ENCODE data around the gene CEP112. TPM values are rescaled to one million over a fixed set of nuclear protein-coding genes. Genes with fewer than 3 reads are reported as not detected.

Gene CEP112
- total and polyA plus RNA-seq, 2 of the 13 experiments (the other 11 are each of a cell fraction or from before 2014, with no cell fraction given) = 1.2 to 3.4 TPM

GRCh38 chr17:65634533-65634932 lies 557.4 kb downstream of the CEP112 start:
- in situ Hi-C loops (cut with HindIII; ENCODE audit: extremely low pct_ligation_motif_present, low pct_unique_long_range_greater_than_20kb) (no loop called here), intact Hi-C loops (cut with micrococcal nuclease; ENCODE audit: unreplicated experiment) (loop anchor here (5.0 kb wide), 1 partner anchor 158 kb away; no protein-coding TSS in a partner anchor)
- DNase-seq (ENCODE audit: low spot score) (peak; percentile 62), ATAC-seq (peak; percentile 63), FAIRE-seq (no peak)
- no TSS peak for BruUV-seq (replicated peaks)
- ChIA-PET POLR2A (interaction anchor here (1.2 kb wide), 2 partner anchors 22 to 76 kb away, joined by 3 read pairs; no protein-coding TSS in a partner anchor), CTCF (ENCODE audit: low intra/inter-chr PET ratio, low total read pairs) (no interaction called here)
- Histone ChIP-seq H3K4me2 (ENCODE audit: low read depth, low read length) (peak overlapping the region; percentile 57), H3K9ac (ENCODE audit: insufficient read depth, low read depth, low read length) (no peak overlapping the region), H3K36me3 (replicated peaks in 1 of 2; ENCODE audit: control insufficient read depth in 1 of 2, insufficient read depth in 2 of 2, low read length in 2 of 2) (no peaks in the 10 kb centered on the region), H3K9me3 (ENCODE audit: low read length) (no peaks in the 10 kb centered on the region), H3K27me3 (ENCODE audit: control insufficient read depth in 1 of 2, insufficient read depth in 2 of 2, low read length in 2 of 2) (no peaks in the 10 kb centered on the region), H3K4me3 (replicated peaks in 1 of 3; ENCODE audit: insufficient read depth in 1 of 3, low read depth in 2 of 3, low read length in 3 of 3) (no peak overlapping the region), H3K4me1 (ENCODE audit: insufficient read depth, low read length) (peaks cover 55% of the 10 kb centered on the region), H4K20me1 (ENCODE audit: insufficient read depth, low read length) (no peaks in the 10 kb centered on the region), H3K27ac (ENCODE audit: extremely low read length, insufficient read depth, low read length) (no peak overlapping the region), H3K79me2 (ENCODE audit: insufficient read depth, low read length) (no peaks in the 10 kb centered on the region), H2AFZ (ENCODE audit: low read length) (no peak overlapping the region)
- 58% methylated on average over 3 of the region's 3 CpGs for WGBS (ENCODE audit: low lambda C conversion rate)
- TF ChIP-seq HDAC1 (CRISPR knock-in tag; IDR thresholded peaks at IDR 0.05) = no peak
- TF ChIP-seq TEAD3 (CRISPR knock-in tag; optimal IDR thresholded peaks at IDR 0.05; ENCODE audit: borderline replicate concordance) = no peak
- TF ChIP-seq PPARG (CRISPR knock-in tag; conservative IDR thresholded peaks at IDR 0.05) = no peak
- TF ChIP-seq ELF3 (CRISPR knock-in tag; IDR thresholded peaks at IDR 0.05) = 0 out of 2 replicates have a peak, but pooled peaks have one; percentile 7
- TF ChIP-seq TOE1 (CRISPR knock-in tag; IDR thresholded peaks at IDR 0.05) = no peak
- TF ChIP-seq ZNF451 (CRISPR knock-in tag; IDR thresholded peaks at IDR 0.05) = no peak
- TF ChIP-seq SMARCC2 (IDR thresholded peaks at IDR 0.05) = no peak
- TF ChIP-seq ZSCAN9 (CRISPR knock-in tag; IDR thresholded peaks at IDR 0.05; ENCODE audit: borderline replicate concordance) = no peak
- no peak for TF ChIP-seq ZFP36L2 (CRISPR knock-in tag; IDR thresholded peaks at IDR 0.05)
- TF ChIP-seq NPAS2 (CRISPR knock-in tag; IDR thresholded peaks at IDR 0.05; ENCODE audit: borderline replicate concordance) = no peak
- TF ChIP-seq EEA1 (CRISPR knock-in tag; IDR thresholded peaks at IDR 0.05; ENCODE audit: borderline replicate concordance) = no peak
- no peak for TF ChIP-seq FOXP1 (IDR thresholded peaks at IDR 0.05)
- 0 out of 2 replicates have a peak, but pooled peaks have one; percentile 5 for TF ChIP-seq FOXP1 (CRISPR knock-in tag; IDR thresholded peaks at IDR 0.05)
- 0 out of 4 replicates have a peak, but pooled peaks of 1 of the 2 experiments have one; percentile 5 for TF ChIP-seq KLF16 (CRISPR knock-in tag; IDR thresholded peaks at IDR 0.05)
- no peak for TF ChIP-seq ELK4 (CRISPR knock-in tag; IDR thresholded peaks at IDR 0.05; ENCODE audit: borderline replicate concordance)
- no peak for TF ChIP-seq MAF1 (CRISPR knock-in tag; IDR thresholded peaks at IDR 0.05; ENCODE audit: borderline replicate concordance)
- TF ChIP-seq SNAPC2 (CRISPR knock-in tag; IDR thresholded peaks at IDR 0.05) = no peak
- TF ChIP-seq ZNF513 (CRISPR knock-in tag; conservative IDR thresholded peaks at IDR 0.05) = no peak
- no peak for TF ChIP-seq PLSCR1 (CRISPR knock-in tag; IDR thresholded peaks at IDR 0.05; ENCODE audit: borderline replicate concordance)
- TF ChIP-seq ZNF510 (CRISPR knock-in tag; IDR thresholded peaks at IDR 0.05; ENCODE audit: low read depth) = no peak
- no peak for TF ChIP-seq ZNF614 (CRISPR knock-in tag; IDR thresholded peaks at IDR 0.05; ENCODE audit: borderline replicate concordance)
- TF ChIP-seq ZNF7 (CRISPR knock-in tag; IDR thresholded peaks at IDR 0.05) = no peak
- TF ChIP-seq SOX13 (IDR thresholded peaks at IDR 0.05) = no peak
- TF ChIP-seq SOX13 (CRISPR knock-in tag; conservative IDR thresholded peaks at IDR 0.05 in 1 of 2, IDR thresholded peaks at IDR 0.05 in 1 of 2) = 0 out of 4 replicates have a peak, but pooled peaks of 1 of the 2 experiments have one; percentile 25

Measured in HepG2 (cell line).